ENCODE data around the gene GLI1.

DNA sequence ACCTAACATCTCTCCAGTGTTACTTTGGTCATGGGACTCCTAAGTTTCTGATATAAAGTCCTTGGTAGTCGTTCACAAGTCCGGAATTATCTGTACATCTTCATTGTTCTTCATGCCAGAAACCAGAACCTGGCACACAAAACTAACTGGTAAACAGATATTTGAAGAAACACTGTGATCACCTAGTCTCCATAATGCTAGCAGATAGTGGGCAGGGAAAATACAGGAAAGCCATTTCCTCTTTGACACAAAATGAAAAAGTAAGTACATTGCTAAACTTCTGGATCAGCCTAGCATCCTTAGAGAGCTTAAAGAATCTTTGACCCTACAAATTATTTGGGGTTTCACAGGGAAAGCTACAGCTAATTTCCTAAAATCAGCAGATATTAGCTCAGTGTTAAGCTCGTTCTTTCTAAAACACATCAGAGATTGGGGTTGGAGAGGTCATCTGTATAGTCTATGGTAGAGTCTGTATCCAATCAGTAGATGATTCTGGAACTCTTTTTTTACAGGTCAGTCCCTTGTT is 55.9 kb downstream of the GLI1 start:
- TF ChIP-seq, protein P1, sequence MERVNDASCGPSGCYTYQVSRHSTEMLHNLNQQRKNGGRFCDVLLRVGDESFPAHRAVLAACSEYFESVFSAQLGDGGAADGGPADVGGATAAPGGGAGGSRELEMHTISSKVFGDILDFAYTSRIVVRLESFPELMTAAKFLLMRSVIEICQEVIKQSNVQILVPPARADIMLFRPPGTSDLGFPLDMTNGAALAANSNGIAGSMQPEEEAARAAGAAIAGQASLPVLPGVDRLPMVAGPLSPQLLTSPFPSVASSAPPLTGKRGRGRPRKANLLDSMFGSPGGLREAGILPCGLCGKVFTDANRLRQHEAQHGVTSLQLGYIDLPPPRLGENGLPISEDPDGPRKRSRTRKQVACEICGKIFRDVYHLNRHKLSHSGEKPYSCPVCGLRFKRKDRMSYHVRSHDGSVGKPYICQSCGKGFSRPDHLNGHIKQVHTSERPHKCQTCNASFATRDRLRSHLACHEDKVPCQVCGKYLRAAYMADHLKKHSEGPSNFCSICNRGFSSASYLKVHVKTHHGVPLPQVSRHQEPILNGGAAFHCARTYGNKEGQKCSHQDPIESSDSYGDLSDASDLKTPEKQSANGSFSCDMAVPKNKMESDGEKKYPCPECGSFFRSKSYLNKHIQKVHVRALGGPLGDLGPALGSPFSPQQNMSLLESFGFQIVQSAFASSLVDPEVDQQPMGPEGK (CRISPR knock-in tag; IDR thresholded peaks at IDR 0.05; ENCODE audit: borderline replicate concordance): no peak
- TF ChIP-seq ZFP3 (CRISPR knock-in tag; IDR thresholded peaks at IDR 0.05) (no peak), ZFP30 (CRISPR knock-in tag; IDR thresholded peaks at IDR 0.05) (no peak), ISL1 (CRISPR knock-in tag; IDR thresholded peaks at IDR 0.05) (no peak), GLIS3 (CRISPR knock-in tag; IDR thresholded peaks at IDR 0.05) (no peak), ZNF565 (CRISPR knock-in tag; conservative IDR thresholded peaks at IDR 0.05; ENCODE audit: low read depth) (no peak), RARB (CRISPR knock-in tag; IDR thresholded peaks at IDR 0.05) (no peak), PPARA (CRISPR knock-in tag; IDR thresholded peaks at IDR 0.05; ENCODE audit: borderline replicate concordance) (no peak), ZNF70 (CRISPR knock-in tag; IDR thresholded peaks at IDR 0.05) (no peak), ESRRG (CRISPR knock-in tag; IDR thresholded peaks at IDR 0.05) (no peak)
- TF ChIP-seq, protein P2, sequence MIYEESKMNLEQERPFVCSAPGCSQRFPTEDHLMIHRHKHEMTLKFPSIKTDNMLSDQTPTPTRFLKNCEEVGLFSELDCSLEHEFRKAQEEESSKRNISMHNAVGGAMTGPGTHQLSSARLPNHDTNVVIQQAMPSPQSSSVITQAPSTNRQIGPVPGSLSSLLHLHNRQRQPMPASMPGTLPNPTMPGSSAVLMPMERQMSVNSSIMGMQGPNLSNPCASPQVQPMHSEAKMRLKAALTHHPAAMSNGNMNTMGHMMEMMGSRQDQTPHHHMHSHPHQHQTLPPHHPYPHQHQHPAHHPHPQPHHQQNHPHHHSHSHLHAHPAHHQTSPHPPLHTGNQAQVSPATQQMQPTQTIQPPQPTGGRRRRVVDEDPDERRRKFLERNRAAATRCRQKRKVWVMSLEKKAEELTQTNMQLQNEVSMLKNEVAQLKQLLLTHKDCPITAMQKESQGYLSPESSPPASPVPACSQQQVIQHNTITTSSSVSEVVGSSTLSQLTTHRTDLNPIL (CRISPR knock-in tag; IDR thresholded peaks at IDR 0.05; ENCODE audit: low read depth): no peak
- TF ChIP-seq, protein P3, sequence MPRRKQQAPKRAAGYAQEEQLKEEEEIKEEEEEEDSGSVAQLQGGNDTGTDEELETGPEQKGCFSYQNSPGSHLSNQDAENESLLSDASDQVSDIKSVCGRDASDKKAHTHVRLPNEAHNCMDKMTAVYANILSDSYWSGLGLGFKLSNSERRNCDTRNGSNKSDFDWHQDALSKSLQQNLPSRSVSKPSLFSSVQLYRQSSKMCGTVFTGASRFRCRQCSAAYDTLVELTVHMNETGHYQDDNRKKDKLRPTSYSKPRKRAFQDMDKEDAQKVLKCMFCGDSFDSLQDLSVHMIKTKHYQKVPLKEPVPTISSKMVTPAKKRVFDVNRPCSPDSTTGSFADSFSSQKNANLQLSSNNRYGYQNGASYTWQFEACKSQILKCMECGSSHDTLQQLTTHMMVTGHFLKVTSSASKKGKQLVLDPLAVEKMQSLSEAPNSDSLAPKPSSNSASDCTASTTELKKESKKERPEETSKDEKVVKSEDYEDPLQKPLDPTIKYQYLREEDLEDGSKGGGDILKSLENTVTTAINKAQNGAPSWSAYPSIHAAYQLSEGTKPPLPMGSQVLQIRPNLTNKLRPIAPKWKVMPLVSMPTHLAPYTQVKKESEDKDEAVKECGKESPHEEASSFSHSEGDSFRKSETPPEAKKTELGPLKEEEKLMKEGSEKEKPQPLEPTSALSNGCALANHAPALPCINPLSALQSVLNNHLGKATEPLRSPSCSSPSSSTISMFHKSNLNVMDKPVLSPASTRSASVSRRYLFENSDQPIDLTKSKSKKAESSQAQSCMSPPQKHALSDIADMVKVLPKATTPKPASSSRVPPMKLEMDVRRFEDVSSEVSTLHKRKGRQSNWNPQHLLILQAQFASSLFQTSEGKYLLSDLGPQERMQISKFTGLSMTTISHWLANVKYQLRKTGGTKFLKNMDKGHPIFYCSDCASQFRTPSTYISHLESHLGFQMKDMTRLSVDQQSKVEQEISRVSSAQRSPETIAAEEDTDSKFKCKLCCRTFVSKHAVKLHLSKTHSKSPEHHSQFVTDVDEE (CRISPR knock-in tag; IDR thresholded peaks at IDR 0.05): no peak
- TF ChIP-seq, protein P4, sequence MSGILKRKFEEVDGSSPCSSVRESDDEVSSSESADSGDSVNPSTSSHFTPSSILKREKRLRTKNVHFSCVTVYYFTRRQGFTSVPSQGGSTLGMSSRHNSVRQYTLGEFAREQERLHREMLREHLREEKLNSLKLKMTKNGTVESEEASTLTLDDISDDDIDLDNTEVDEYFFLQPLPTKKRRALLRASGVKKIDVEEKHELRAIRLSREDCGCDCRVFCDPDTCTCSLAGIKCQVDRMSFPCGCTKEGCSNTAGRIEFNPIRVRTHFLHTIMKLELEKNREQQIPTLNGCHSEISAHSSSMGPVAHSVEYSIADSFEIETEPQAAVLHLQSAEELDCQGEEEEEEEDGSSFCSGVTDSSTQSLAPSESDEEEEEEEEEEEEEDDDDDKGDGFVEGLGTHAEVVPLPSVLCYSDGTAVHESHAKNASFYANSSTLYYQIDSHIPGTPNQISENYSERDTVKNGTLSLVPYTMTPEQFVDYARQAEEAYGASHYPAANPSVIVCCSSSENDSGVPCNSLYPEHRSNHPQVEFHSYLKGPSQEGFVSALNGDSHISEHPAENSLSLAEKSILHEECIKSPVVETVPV (CRISPR knock-in tag; IDR thresholded peaks at IDR 0.05): no peak

Data from SK-N-SH treated with all-trans-retinoic acid at 6 μM for 48 hours (cell line).